H1 (cell line): ENCODE measurements around the gene MCL1. TPM values are rescaled to one million over a fixed set of nuclear protein-coding genes. Genes with fewer than 3 reads are reported as not detected.

Experiments used
- ATF3 ChIP-seq: IDR thresholded peaks from 2 replicates; pipeline ENCODE4 v1.6.1; 2011; ENCODE audit warnings: low read depth, mild to moderate bottlenecking, low read length; ENCODE audit not compliant: insufficient read depth
- CHD7 ChIP-seq: fragments of 300-600 bp; sonication (generic); IDR thresholded peaks from 2 replicates; pipeline ENCODE4 v1.7.1; 2012; ENCODE audit warnings: low read length, moderate library complexity, mild to moderate bottlenecking, inconsistent platforms; ENCODE audit not compliant: insufficient replicate concordance
- NANOG ChIP-seq: IDR thresholded peaks from 2 replicates; pipeline ENCODE4 v1.6.1; 2011; ENCODE audit warnings: low read length, low read depth, mild to moderate bottlenecking, inconsistent platforms; ENCODE audit not compliant: insufficient read depth, poor library complexity, severe bottlenecking
- SP2 ChIP-seq: IDR thresholded peaks from 2 replicates; pipeline ENCODE4 v1.6.1; 2012; ENCODE audit warnings: mild to moderate bottlenecking, low read length, inconsistent platforms
- TAF1 ChIP-seq: IDR thresholded peaks from 2 replicates; pipeline ENCODE4 v1.6.1; 2011; ENCODE audit warnings: mild to moderate bottlenecking, low read depth, low read length
- TBP ChIP-seq: IDR thresholded peaks from 2 replicates; pipeline ENCODE4 v1.6.1; 2011; ENCODE audit warnings: low read depth, low read length, improper control_type of control experiment
- polyA plus RNA-seq, 7 experiments: library from polyadenylated mRNA; depleted of rRNA in 3 of 7; stranded (reverse) in 5 of 7; unstranded in 2 of 7; fragments of >200 nt in 5 of 7; fragments of 200-250 nt in 2 of 7; gene quantifications; 1 replicate in 5 of 7; 2 replicates in 1 of 7; 4 replicates in 1 of 7; pipeline versions ENCODE4 v1.2.1 to v1.2.3, GENCODE V29; 2011 to 2013; ENCODE audit warnings: missing spikeins in 2 of 7, mixed read lengths in 2 of 7
- total RNA-seq: library from RNA; stranded (reverse); fragmentation: NEBNext Ultra II Directional; extraction: Animal tissue kit (Norgen Biotek cat#: 25700); gene quantifications from 2 replicates; pipeline ENCODE4 v1.2.1, GENCODE V29; 2021

Gene MCL1
- total and polyA plus RNA-seq, 2 of the 8 experiments (the other 6 are each of a cell fraction or from before 2014, with no cell fraction given) = 61.1 to 218 TPM

GRCh38 chr1:150550222-150551050 lies 29.0 kb downstream of the MCL1 start (continued):
- no peak for TF ChIP-seq CHD7
- no peak for TF ChIP-seq ATF3
- no peak for TF ChIP-seq SP2
- no peak for TF ChIP-seq TAF1
- no peak for TF ChIP-seq TBP
- no peak for TF ChIP-seq NANOG
